ENCODE data around the gene ENOX2.

The ENOX2 gene

DNA sequence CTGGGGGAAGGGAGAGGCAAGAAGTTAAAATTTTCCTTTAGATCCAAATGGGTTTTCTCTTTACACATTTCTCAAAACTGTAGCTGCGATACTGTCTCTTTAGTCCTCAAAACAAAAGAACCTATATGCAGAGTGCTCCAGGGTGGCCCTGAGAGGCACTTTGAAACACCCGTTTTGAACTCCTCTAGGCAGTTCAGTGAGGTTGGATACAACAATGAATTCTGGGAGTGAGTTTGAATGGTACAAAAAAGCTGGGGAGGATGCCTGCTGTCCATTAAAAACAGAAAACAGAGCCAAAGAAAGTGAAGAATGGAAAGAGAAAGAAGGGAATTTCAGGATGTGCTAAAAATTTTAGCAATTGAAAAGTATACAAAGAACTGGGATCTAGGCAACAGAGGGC lies 23.1 kb downstream of the ENOX2 start:
- no peak for DNase-seq (ENCODE audit: low spot score)

DNA sequence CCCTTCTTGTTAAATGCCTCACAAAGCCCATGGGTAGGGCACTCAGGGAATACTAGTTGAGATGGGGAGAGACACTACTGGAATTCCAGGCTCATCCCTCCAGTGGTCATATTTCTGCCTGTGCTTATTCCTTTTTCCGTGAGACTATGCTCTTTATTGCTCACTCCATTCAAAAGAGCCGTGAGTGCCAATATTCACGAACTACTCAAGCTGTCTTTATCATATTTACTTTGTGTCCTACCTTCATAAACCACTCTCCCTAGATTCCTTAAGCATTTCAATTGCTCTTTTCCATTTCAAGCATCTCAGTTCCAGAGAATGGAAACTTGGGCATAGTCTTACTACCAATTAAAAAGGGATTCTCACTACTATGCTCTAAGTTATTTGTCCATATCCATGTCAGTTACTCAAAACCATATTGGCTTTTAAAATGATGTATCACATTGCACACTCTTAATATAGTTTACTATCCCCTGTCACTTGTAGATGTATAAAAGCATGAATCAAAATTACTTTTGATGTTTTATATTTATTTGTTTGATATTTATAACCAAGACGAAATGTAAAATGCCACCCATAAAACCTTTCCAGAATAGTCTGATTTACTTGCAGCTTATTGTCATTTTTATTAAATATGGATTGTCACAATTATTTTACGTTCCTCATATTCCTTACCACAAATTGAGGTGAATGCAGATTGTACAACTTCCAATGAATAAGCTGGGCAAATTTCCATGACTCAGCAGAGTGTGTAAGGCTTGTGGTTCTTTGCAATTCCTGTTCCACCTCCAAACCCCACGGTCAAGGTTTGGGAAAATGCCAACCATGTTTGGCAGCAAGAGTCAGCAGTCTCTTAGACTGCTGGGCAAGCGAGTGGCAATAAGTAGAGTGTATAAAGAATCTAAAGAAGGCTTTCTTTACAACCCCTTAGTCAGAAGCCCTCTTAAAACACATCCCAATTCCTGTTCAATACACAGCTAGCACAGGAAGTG lies 24.4 kb downstream of the ENOX2 start:
- DNase-seq (ENCODE audit: low spot score): no peak

DNA sequence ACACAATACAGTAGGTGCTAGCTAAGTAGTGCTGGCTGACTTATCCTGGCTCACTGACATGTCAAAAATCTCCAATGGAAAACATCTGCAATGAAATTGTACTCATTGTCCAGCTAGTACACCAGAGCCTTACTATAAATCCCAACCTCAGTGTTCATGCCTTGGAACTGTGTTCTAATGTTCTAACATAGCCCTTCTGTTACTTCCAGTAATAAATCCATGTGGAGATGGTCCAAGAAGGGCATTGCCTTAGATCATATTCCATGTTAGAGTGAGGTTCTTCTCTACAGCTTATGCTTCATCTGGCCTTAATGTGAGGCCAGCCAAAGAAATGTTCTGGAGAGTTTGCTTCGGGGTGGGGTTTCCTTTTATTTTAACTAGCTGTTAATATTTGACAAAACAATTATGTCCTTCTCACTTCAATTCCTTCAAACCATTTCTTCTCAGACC lies 25.1 kb downstream of the ENOX2 start:
- DNase-seq (ENCODE audit: low spot score): no peak

DNA sequence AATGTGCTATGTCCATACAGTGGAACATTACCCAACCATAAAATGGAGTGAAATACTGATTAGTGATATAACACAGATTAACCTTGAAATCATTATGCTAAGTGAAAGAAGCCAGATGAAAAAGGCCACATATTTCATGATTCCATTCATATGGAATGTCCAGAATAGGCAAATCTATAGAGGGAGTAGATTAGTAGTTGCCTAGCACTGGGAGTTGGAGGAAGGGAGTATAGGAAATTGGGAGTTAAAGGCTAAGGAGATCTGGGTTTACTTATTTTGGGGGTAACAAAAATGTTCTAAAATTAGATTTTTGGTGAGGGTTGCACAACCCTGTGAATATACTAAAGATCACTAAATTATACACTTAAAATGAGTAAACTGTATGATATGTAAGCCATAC lies 26.8 kb downstream of the ENOX2 start:
- no peak for DNase-seq (ENCODE audit: low spot score)

DNA sequence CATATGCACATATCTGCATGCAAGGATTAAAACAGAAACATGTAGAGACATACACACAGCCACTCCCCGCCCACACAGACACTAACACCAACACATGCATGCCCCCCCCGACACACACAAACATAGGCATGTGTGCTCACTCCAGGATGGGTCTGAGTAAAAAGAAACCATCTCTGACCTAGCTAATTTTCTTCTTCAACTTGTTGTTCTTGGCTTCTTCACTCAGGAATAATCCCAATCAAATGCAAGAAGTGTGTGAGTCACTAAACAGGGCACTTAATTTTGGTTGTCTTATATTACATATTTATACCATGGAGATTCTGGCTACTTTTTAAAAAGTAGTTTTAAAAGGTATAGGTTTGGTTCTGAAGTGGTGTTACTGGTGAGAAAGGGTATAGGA lies 28.3 kb downstream of the ENOX2 start:
- no peak for DNase-seq (ENCODE audit: low spot score)

DNA sequence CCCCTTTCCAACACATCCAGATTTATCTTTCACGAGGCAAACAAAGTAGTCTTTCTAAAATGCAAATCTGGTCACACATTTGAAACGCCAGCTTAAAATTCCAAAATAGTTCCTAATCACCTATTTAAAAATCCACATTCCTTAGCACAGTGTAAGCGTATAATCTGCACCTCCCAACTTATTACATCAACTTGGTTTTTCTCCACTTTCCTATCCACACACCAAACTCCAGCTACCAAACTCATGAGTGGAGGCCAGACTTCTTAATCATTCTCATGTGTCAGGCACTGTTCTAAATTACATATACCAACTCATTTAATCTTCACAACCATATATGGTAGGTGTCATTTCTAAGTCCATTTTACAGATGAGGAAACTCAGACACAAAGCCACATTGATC lies 33.8 kb downstream of the ENOX2 start:
- DNase-seq (ENCODE audit: low spot score): no peak

DNA sequence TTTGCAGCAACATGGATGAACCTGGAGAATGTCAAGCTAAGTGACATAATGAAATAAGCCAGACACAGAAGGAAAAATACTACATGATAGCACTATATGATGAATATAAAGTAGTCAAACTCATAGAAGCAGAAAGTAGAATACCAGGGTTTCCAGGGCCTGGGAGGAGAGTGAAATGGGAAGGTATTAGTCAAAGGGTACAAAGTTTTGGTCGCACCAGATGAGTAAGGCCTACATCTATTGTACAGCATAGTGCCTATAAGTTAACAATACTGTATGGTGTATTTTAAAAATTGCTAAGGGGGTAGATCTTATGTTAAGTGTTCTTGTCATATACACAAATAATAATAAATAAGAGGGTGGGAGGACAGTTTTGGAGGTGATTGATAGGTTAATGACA lies 41.5 kb downstream of the ENOX2 start:
- DNase-seq (ENCODE audit: low spot score): no peak

DNA sequence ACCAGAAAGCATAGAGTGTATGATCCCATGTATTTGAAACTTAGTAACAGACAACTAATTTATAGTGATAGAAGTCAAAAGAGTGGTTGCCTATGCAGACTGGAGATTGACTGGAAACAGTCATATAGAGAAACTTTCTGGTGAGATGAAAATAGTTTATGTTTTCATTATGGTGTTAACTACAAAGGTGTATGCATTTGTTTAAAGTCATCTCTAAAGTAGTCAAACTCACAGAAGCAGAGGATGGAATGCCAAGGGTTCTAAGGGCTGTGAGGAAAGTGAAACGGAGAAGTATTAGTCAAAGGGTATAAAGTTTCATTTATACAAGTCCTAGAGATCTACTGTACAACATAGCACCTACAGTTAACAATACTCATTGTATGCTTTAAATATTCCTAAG lies 45.8 kb downstream of the ENOX2 start:
- no peak for DNase-seq (ENCODE audit: low spot score)

DNA sequence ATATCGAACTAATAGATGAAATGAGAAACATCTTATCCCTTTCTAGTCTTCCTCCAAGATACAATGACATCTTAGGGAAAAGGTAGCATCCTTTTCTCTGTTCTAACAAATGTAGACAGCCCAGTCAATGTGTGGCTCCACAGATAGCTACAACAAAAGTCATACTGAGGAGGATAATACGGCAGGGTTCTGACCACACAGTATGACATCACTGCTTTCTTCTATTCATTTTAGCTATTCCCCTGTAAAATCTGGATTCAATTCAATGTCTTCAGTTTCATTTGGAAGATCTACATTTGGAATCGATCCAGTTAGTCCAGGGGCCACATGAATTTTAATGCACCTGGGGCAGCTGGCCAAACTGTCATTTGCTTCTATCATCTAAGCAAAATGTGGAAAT lies 51.4 kb downstream of the ENOX2 start:
- DNase-seq (ENCODE audit: low spot score): no peak

DNA sequence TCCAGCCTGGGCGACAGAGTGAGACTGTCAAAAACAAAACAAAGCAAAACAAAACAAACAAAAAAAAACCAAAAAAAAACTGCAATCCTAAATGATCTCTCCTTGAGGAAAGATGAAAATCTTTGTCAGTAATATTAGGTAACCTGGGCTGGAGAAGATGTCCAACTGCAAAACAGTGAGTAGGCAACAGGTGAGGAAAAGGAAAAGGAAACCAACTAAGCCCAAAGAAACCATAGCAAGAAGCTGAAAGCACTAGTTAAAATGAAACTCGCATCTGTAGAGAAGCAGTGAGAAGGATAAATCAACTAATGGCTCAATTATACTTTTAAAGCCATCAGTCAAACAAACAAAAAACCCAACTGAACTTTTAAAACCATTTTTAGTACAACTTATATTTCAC lies 54.2 kb downstream of the ENOX2 start:
- DNase-seq (ENCODE audit: low spot score): no peak

DNA sequence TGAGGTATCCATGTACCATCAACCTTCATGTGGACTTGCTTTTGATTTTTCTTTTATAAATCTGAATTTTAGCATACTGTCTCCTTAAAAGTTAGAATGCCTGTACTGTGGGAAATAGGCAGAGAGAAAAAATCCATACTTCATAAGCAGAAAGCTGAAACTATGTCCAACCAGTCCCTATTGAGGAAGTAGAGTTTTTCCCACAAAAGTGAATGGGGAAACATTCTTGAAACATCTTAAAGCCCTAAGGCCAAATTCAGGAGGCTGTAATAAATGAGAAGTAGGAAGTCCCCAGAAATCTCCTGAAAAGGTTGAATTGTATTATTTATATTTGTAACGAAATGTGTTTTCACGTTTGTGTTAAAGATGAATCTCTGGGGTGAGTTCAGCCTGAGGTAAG lies 56.3 kb downstream of the ENOX2 start:
- no peak for DNase-seq (ENCODE audit: low spot score)

DNA sequence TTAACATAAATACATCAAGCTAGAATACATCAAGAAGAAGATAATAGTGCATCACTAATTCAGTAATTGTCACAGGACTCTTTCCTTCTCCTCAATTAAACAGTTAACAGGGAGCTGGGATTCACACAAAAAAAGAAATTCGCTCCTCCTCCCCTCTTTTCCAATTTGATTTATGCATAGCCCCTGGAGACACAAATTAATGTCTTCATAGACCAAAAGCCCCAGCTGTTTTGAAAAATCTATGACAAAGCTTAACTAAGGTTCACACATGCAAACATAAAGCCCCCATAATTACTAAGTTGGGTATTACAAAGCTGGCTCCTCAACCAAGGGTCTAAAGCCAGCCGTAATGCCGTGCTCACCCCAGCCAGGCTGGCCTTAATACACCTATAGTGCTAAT lies 61.2 kb downstream of the ENOX2 start:
- no peak for DNase-seq (ENCODE audit: low spot score)

DNA sequence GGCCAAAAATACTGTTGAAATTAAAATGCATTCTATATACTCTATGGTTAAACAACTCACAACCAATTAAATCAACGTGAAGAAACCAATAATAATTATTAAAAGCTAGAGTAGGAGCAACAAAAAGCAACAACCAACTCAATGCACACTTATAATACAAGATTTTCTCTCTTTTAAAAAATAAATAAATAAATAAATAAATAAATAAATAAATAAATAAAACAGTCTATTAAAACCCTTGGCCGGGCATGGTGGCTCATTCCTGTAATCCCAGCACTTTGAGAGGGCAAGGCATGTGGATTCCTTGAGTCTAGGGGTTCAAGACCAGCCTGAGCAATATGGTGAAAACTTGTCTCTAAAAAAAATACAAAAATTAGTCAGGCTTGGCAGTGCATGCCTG lies 62.7 kb downstream of the ENOX2 start:
- DNase-seq (ENCODE audit: low spot score): no peak

DNA sequence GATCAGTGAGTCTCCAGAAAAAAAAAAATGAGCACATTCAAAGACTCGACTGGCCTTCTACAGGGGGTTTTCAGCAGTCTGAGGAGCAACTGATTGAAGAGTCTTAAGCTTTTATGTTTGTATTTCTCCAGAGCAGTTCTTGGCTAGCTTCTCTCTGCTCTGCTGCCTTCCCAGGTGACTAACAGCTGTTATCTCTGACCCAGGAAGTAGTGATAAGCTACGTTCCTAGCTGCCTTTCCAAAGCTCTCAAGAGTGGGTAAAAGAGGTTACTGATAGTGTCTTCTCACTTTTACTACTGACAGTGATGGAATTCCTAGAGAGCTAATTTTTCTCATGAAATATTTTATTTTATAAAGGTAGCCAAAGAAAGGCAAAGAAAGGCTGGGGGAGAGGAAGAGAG lies 66.6 kb downstream of the ENOX2 start:
- no peak for DNase-seq (ENCODE audit: low spot score)

DNA sequence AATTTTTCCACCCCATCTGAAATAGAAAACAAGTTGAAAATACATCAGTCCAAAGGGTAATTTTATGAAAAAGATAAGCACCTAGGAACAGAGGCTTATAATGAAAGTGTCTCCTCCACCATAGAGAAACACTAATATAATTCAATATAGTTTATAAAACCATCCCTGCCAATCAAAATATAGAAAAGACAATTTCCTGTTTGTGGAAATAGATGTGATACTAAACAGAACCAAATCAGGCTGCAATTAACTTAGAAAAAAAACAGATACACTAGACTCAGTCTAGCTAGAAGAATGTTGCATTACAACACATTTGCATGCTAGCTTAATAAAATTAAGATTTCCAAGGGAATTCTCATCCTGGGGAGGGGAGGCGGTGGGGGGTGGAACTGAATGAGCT lies 68.2 kb downstream of the ENOX2 start:
- DNase-seq (ENCODE audit: low spot score): no peak

DNA sequence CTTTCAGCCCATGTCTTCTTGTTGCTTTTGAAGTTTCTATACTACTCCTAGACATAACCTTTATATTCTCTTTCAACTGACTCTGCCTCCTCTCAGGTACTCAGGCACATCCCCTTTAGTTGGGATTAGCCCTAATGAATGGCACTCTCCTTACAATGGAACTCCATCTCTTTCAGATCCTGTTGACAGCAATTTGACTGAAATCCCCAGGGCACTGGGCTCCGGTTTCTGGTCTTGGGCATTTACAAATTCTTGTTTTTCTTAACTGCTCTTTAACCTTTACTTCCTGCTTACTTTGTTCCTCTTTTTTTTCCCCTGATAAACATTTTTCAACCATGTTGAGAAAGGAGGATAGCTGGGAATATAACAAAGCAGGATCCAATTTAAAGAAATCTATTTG lies 68.9 kb downstream of the ENOX2 start:
- no peak for DNase-seq (ENCODE audit: low spot score)

DNA sequence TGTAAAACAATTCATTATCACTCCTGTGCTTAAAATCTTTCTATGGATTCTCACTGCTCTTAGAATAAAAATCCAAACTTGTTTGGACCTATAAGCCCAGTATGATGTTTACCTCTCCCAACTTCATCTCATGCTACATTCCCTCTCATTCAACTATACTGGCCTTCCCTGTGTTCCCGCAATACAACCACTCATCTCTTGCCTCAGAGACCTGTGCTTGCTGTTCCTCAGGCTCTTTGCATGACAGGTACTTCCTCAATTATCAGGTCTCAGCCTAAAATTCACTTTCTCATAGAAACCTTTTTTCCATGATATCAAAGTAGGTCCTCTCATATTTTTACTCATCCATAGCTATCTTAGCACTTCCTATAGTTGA lies 71.7 kb downstream of the ENOX2 start:
- no peak for DNase-seq (ENCODE audit: low spot score)

DNA sequence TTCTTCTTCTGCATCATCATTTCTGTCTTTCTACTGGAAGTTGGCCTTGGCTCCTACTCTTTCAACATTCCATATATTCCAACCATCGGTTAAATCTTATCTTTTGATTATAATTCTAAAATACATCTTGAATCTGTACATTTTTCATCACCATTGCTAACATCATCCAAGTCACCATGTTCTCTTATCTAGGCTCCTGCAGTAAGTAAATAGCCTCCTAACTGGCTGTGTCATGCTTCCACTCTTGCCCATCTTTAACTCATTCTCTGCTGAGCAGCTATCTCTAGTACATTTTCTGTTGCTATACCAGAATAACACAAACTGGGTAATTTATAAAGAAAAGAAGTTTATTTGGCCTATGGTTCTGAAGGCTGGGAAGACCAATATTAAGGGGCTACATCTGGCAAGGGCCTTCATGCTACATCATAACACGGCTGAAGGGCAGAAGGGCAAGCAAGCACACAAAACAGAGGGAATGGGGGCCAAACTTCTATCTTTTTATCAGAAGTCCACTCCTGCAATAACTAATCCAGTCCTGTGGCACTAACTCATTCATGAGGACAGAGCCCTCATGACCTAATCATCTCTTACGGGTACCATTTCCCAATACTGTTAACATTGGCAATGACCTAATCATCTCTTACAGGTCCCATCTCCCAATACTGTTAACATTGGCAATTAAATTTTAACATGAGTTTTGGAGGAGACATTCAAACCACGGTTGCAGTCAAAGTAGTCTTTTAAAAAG lies 72.2 kb downstream of the ENOX2 start:
- DNase-seq (ENCODE audit: low spot score): no peak

DNA sequence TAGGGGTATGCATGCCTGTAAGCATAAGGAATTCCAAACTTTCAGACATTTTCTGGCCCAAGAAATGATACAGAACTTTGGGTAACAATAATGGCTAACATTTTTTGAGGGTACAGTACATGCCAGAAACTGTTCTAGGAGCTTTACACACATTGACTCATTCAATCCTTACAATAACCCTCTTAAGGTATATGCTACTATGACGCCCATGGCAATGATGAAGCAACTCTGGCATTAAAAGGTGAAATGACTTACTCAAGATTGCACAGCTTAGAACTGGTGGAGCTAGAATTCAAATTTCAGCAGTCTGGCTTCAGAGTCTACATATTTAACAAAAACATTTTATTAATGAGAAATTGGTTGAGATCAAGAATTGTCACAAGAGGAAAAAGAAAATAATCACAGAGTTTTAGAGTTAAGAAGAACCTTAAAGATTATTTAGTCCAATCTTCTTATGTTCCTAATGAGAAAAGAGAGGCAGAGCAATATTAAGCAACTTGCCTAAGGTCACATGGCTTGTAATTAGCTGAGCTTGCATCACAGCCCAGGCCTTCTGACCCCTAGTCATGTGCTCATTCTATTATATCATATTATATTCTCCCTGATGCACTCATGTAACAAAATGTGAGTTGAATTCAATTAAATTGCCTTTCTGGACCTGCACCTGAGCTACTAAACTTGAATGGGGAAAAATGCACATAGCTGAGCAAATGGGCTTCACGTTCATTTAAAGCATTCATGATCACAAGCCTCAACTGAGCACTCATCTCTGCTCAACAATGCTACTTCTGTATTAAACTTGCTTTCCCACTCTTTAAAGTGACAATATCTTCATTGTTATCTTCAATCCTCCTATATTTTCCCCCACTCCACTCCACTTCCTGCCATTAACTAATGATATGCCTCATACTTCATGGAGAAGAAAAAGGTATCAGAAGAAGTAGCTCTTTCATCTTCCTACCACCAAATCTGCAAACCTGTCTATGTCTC lies 73.2 kb downstream of the ENOX2 start:
- DNase-seq (ENCODE audit: low spot score): no peak

DNA sequence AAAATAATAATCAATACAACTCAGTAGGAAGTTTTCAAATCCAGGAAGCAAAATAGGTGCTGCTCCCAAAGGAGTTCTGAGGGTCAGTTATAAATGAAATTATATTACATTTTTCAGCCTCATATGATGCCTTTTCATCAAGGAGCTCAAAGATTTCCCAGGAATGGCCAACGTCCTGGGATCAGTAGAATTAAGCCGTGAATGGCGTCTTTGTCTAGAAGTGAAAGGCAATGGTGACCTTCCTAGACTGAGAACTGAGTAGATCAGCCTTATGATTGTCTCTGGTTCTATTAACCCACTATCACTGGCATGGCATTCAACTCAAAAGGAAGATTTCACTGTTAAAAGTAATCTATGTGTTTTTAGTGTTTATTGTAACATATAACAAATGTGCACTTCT lies 74.4 kb downstream of the ENOX2 start:
- DNase-seq (ENCODE audit: low spot score): no peak

DNA sequence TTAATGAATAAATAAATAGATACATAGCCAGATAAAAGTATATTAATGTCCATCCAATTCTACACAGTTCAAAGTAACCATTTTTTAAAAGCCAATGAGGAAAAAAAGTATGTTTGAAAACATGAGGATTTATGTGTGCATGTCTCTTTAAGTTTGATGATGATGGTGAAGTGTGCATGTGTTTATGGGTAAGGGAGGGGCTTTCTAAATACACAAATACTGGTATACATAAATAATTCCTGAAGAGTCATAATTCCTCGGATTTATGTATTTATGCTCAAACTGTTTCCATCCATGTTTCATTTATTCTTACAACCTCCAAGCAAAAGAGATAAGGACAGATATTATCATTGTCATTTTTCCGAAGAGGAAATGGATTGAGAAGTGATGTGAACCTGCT lies 75.4 kb downstream of the ENOX2 start:
- no peak for DNase-seq (ENCODE audit: low spot score)

DNA sequence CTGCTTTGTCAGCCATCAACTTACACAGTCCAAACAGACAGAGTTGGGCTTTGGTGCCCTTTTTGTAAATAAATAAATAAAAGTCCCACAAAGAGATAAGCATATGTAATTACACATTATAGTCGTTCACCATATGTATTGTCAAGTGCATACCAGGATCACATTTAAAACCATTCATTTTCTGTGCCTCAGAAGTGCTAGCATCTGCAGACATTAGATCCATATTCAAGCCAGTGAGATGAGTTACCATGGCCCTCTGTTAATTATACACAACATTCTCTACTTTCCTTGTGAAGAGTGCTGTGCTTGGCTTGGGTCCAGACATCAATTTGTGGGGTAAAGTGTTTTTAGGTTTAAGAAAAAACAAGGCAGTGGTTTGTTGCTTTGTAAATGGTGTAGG lies 76.8 kb downstream of the ENOX2 start:
- DNase-seq (ENCODE audit: low spot score): no peak
